PC-3 (cell line): ENCODE data around the gene ERCC2.

Experiments used
- CTCF ChIP-seq: fragments of 300-600 bp; sonication (generic); conservative IDR thresholded peaks from 2 replicates; pipeline ENCODE4 v1.5.1; 2017; ENCODE audit warnings: antibody characterized with exemption, low read depth, mild to moderate bottlenecking, low read length
- EZH2 ChIP-seq: fragments of 300-600 bp; sonication (generic); IDR thresholded peaks from one replicate; pipeline ENCODE4 v1.6.1; 2017; ENCODE audit warnings: antibody characterized with exemption, mild to moderate bottlenecking, low read length; ENCODE audit not compliant: unreplicated experiment
- EZH2phosphoT487 ChIP-seq: fragments of 300-600 bp; sonication (generic); IDR thresholded peaks from 2 replicates; pipeline ENCODE4 v1.6.1; 2018; ENCODE audit warnings: mild to moderate bottlenecking, antibody characterized with exemption, low read length, borderline replicate concordance

GRCh38 chr19:45331411-45331810 lies 39.0 kb downstream of the ERCC2 start:
- TF ChIP-seq CTCF (no peak), EZH2 (no peak), EZH2phosphoT487 (no peak)
